A549 (cell line): ENCODE results near the gene NLRP3. TPM values are rescaled to one million over a fixed set of nuclear protein-coding genes. Genes with fewer than 3 reads are reported as not detected.
"Not testable (repeated sequence)": the region's sequence is repeated elsewhere in the genome, so short reads cannot be mapped to it uniquely, and the experiment has no call there.

Source experiments
- ATAC-seq, 2 experiments: fragments of 200-7000 bp in 1 of 2; fragments of >200 bp in 1 of 2; cut with Nextera tagmentation in 1 of 2; cut with Tn5 transposase in 1 of 2; 3 replicates each; pipeline versions ENCODE4 v1.8.0 to v1.9.1; 2018 to 2020; ENCODE audit warnings: mild to moderate bottlenecking in 1 of 2, moderate library complexity in 1 of 2
- CTCF ChIA-PET: fragments of 300-600 bp; sonication (Branson Sonifier 250); formaldehyde crosslinking; extraction: SDS; loops from one replicate; lab custom pipeline; 2021; ENCODE audit warnings: antibody characterized with exemption, inconsistent platforms; lab: Yijun Ruan, JAX
- POLR2A ChIA-PET: fragments of 350-600 bp; formaldehyde crosslinking; extraction: SDS; loops from one replicate; lab custom pipeline; 2021; ENCODE audit warnings: antibody characterized with exemption, inconsistent platforms; lab: Yijun Ruan, JAX
- DNase-seq, 2 experiments: peaks; one replicate each; pipeline versions ENCODE4 v3.0.0 to v3.0.0-alpha.2; 2011 to 2016; ENCODE audit warnings: low read depth in 1 of 2, low spot score in 1 of 2
- FAIRE-seq: peaks from 2 replicates; lab custom pipeline; 2011; peaks lifted over from hg19 to GRCh38; lab: Jason Lieb, UNC
- H3K27ac ChIP-seq, 2 experiments: fragments of >200 bp; sonication (Bioruptor Twin); formaldehyde crosslinking; 3 replicates each; pipeline ENCODE4 v1.5.1; 2016 to 2017
- H3K4me1 ChIP-seq: fragments of >200 bp; sonication (Bioruptor Twin); formaldehyde crosslinking; 3 replicates; pipeline ENCODE4 v1.6.1; 2016
- H3K4me2 ChIP-seq: fragments of >200 bp; sonication (Bioruptor Twin); formaldehyde crosslinking; 3 replicates; pipeline ENCODE4 v1.6.1; 2016
- H3K4me3 ChIP-seq: fragments of >200 bp; sonication (Bioruptor Twin); formaldehyde crosslinking; 3 replicates; pipeline ENCODE4 v1.5.1; 2016
- H3K9me3 ChIP-seq: fragments of >200 bp; sonication (Bioruptor Twin); formaldehyde crosslinking; 3 replicates; pipeline ENCODE4 v1.6.1; 2016
- BCL3 ChIP-seq: fragments of >200 bp; sonication (Bioruptor Twin); formaldehyde crosslinking; IDR thresholded peaks from 3 replicates; pipeline ENCODE4 v1.6.1; 2016
- BHLHE40 ChIP-seq: IDR thresholded peaks from 2 replicates; pipeline ENCODE4 v1.6.1; 2012; ENCODE audit warnings: low read depth, low read length, inconsistent platforms
- CTCF ChIP-seq: fragments of >200 bp; sonication (Bioruptor Twin); formaldehyde crosslinking; IDR thresholded peaks from 3 replicates; pipeline ENCODE4 v1.5.1; 2016
- EP300 ChIP-seq, 2 experiments: fragments of >200 bp; sonication (Bioruptor Twin); formaldehyde crosslinking; IDR thresholded peaks; 2 replicates in 1 of 2; 3 replicates in 1 of 2; pipeline ENCODE4 v1.6.1; 2016 to 2017
- GATA3 ChIP-seq: IDR thresholded peaks from 2 replicates; pipeline ENCODE4 v1.6.1; 2012; ENCODE audit warnings: borderline replicate concordance
- KDM5A ChIP-seq: fragments of 200-600 bp; sonication (generic); IDR thresholded peaks from 2 replicates; pipeline ENCODE4 v1.6.1; 2016; ENCODE audit warnings: antibody characterized with exemption, mild to moderate bottlenecking
- MAX ChIP-seq: IDR thresholded peaks from 2 replicates; pipeline ENCODE4 v1.6.1; 2012
- MYC ChIP-seq: IDR thresholded peaks from 2 replicates; pipeline ENCODE4 v1.6.1; 2012; ENCODE audit warnings: mild to moderate bottlenecking, inconsistent platforms, low read length, improper control_type of control experiment, borderline replicate concordance
- NPAS2 ChIP-seq: fragments of 250-450 bp; sonication (Bioruptor Pico); IDR thresholded peaks from 2 replicates; pipeline ENCODE4 v1.8.0; 2022; ENCODE audit warnings: mild to moderate bottlenecking, moderate library complexity, borderline replicate concordance
- NR3C1 ChIP-seq: fragments of >200 bp; sonication (Bioruptor Twin); formaldehyde crosslinking; IDR thresholded peaks from 3 replicates; pipeline ENCODE4 v1.6.1; 2017
- PBX3 ChIP-seq: IDR thresholded peaks from 2 replicates; pipeline ENCODE4 v1.6.1; 2012
- POLR2AphosphoS2 ChIP-seq: conservative IDR thresholded peaks from 2 replicates; pipeline ENCODE4 v1.6.1; 2012; ENCODE audit warnings: low read length, improper control_type of control experiment, inconsistent platforms
- SMC3 ChIP-seq: fragments of >200 bp; sonication (Bioruptor Twin); formaldehyde crosslinking; IDR thresholded peaks from 3 replicates; pipeline ENCODE4 v1.6.1; 2018; ENCODE audit warnings: inconsistent platforms
- SREBF2 ChIP-seq: fragments of 450-650 bp; IDR thresholded peaks from 2 replicates; pipeline ENCODE4 v1.6.1; 2014; ENCODE audit warnings: mild to moderate bottlenecking, moderate library complexity
- ZC3H11A ChIP-seq: fragments of 450-650 bp; IDR thresholded peaks from 2 replicates; pipeline ENCODE4 v1.6.1; 2014; ENCODE audit warnings: antibody characterized with exemption, mild to moderate bottlenecking
- ZFP36 ChIP-seq: fragments of 450-650 bp; IDR thresholded peaks from 2 replicates; pipeline ENCODE4 v1.6.1; 2014; ENCODE audit warnings: borderline replicate concordance; ENCODE audit not compliant: partially characterized antibody
- ZNF302 ChIP-seq: fragments of 250-450 bp; sonication (Bioruptor Pico); IDR thresholded peaks from 2 replicates; pipeline ENCODE4 v1.9.0; 2021; ENCODE audit warnings: inconsistent platforms, mild to moderate bottlenecking, moderate library complexity
- WGBS: methylation state at CpG from one replicate; pipeline ENCODE4 v1.1.6; 2017; ENCODE audit errors: missing lambda C conversion rate; 5-methylcytosine and 5-hydroxymethylcytosine counted together
- polyA plus RNA-seq, 4 experiments: library from polyadenylated mRNA; depleted of rRNA in 3 of 4; stranded (reverse); fragments of >200 nt; fragmentation: RNase III in 1 of 4; extraction: RNeasy Plus Mini Kit Qiagen cat#74134 plus additional on column Dnase treatment in 1 of 4; gene quantifications; 2 replicates in 3 of 4; 3 replicates in 1 of 4; pipeline ENCODE4 v1.2.3, GENCODE V29; 2011 to 2017
- TF ChIP-seq, protein P1 (sequence below): fragments of 200-600 bp; sonication (generic); IDR thresholded peaks from 2 replicates; pipeline ENCODE4 v1.6.1; 2016; ENCODE audit warnings: antibody characterized with exemption, mild to moderate bottlenecking, moderate library complexity

The NLRP3 gene
- polyA plus RNA-seq, 2 of the 4 experiments (the other 2 are of a cell fraction), result not detected

DNA sequence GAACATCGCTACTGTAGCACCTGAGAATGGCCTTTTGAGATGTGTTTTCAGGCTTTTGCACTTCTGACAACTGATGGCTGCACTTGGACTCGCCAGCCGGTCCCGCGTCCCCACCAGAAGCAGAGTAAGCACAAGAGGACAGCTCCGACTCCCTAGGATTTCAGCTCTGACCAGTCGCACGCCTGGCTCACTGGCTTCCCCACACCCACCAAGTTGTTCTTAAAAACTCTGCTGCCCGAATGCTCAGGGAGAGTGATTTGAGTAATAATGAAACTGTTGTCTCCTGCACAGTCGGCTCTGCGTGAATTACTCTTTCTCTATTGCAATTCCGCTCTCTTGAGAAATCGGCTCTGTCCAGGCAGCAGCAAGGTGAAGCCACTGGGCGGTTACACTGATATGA lies 40.2 kb upstream of the NLRP3 start:
- WGBS, result 61% methylated on average over 14 of the region's 14 CpGs
- CTCF ChIA-PET, result no interaction called here
- Histone ChIP-seq H3K9me3 (0 out of 3 replicates have a peak, but pooled peaks cover 3% of the 10 kb centered on the region), H3K4me2 (no peak overlapping the region), H3K4me1 (no peaks in the 10 kb centered on the region), H3K4me3 (no peak overlapping the region), H3K27ac (no peak overlapping the region)
- FAIRE-seq, result no peak
- TF ChIP-seq NPAS2 (no peak), ZNF302 (no peak), BHLHE40 (no peak), ZFP36 (no peak), KDM5A (no peak), PBX3 (no peak), CTCF (no peak), MAX (no peak), GATA3 (no peak), ZC3H11A (no peak), EP300 (IDR thresholded peaks at IDR 0.05) (no peak), POLR2AphosphoS2 (no peak), SREBF2 (no peak), MYC (no peak), SMC3 (no peak), NR3C1 (no peak)
- TF ChIP-seq, protein P1, sequence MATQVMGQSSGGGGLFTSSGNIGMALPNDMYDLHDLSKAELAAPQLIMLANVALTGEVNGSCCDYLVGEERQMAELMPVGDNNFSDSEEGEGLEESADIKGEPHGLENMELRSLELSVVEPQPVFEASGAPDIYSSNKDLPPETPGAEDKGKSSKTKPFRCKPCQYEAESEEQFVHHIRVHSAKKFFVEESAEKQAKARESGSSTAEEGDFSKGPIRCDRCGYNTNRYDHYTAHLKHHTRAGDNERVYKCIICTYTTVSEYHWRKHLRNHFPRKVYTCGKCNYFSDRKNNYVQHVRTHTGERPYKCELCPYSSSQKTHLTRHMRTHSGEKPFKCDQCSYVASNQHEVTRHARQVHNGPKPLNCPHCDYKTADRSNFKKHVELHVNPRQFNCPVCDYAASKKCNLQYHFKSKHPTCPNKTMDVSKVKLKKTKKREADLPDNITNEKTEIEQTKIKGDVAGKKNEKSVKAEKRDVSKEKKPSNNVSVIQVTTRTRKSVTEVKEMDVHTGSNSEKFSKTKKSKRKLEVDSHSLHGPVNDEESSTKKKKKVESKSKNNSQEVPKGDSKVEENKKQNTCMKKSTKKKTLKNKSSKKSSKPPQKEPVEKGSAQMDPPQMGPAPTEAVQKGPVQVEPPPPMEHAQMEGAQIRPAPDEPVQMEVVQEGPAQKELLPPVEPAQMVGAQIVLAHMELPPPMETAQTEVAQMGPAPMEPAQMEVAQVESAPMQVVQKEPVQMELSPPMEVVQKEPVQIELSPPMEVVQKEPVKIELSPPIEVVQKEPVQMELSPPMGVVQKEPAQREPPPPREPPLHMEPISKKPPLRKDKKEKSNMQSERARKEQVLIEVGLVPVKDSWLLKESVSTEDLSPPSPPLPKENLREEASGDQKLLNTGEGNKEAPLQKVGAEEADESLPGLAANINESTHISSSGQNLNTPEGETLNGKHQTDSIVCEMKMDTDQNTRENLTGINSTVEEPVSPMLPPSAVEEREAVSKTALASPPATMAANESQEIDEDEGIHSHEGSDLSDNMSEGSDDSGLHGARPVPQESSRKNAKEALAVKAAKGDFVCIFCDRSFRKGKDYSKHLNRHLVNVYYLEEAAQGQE, result no peak
- no peak for DNase-seq
- ATAC-seq, result no peak
- POLR2A ChIA-PET, result no interaction called here

- H3K9me3 ChIP-seq, result 0 out of 3 replicates have a peak, but pooled peaks cover 3% of the 10 kb centered on the region
- no peak overlapping the region for H3K4me2 ChIP-seq
- 27% methylated on average over 7 of the region's 7 CpGs for WGBS
- no peak overlapping the region for H3K4me3 ChIP-seq
- no peak overlapping the region for H3K27ac ChIP-seq
- ChIA-PET POLR2A (no interaction called here), CTCF (interaction anchor here (0.8 kb wide), 1 partner anchor 14 kb away, joined by 4 read pairs; no protein-coding TSS in a partner anchor)
- H3K4me1 ChIP-seq, result no peaks in the 10 kb centered on the region
- DNase-seq (no peak), FAIRE-seq (no peak), ATAC-seq (no peak)
- no peak for TF ChIP-seq MYC
- no peak for TF ChIP-seq BCL3
- no peak for TF ChIP-seq SMC3
Measured at GRCh38 chr1:247376659-247377058, 39.3 kb upstream of the NLRP3 start.

DNA sequence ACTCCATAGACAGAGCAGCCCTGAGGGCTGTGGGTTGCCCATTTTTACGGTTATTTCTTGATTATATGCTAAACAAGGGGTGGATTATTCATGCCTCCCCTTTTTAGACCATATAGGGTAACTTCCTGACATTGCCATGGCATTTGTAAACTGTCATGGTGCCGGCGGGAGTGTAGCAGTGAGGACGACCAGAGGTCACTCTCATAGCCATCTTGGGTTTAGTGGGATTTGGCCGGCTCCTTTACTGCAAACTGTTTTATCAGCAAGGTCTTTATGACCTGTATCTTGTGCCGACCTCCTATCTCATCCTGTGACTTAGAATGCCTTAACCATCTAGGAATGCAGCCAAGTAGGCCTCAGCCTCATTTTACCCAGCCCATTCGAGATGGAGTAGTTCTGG lies 38.3 kb upstream of the NLRP3 start:
- DNase-seq, ATAC-seq, H3K4me3 ChIP-seq, POLR2A ChIA-PET, H3K4me1 ChIP-seq, CTCF ChIA-PET, H3K27ac ChIP-seq, FAIRE-seq, H3K9me3 ChIP-seq, H3K4me2 ChIP-seq: not testable (repeated sequence)
- 39% methylated on average over 7 of the region's 7 CpGs for WGBS
